Trophoblast cell (in vitro differentiated cells and primary cell): ENCODE measurements around the gene ACOT7.

Experiments
- DNase-seq, 2 donors: peaks; one replicate each; pipeline ENCODE4 v3.0.0-alpha.2; 2016
- H2AFZ ChIP-seq: 2 replicates; pipeline ENCODE4 v1.6.1; 2013; ENCODE audit warnings: low read length, moderate library complexity, mild to moderate bottlenecking; ENCODE audit not compliant: insufficient read depth, poor library complexity
- H2AK5ac ChIP-seq: 2 replicates; pipeline ENCODE4 v1.6.1; 2013; ENCODE audit warnings: mild to moderate bottlenecking, low read length
- H2BK120ac ChIP-seq: 2 replicates; pipeline ENCODE4 v1.6.1; 2013; ENCODE audit warnings: low read length, mild to moderate bottlenecking, moderate library complexity; ENCODE audit not compliant: insufficient read depth, poor library complexity
- H2BK12ac ChIP-seq: 2 replicates; pipeline ENCODE4 v1.6.1; 2013; ENCODE audit warnings: mild to moderate bottlenecking, low read length, moderate library complexity
- H2BK5ac ChIP-seq: 2 replicates; pipeline ENCODE4 v1.6.1; 2013; ENCODE audit warnings: low read length, low read depth, moderate library complexity, mild to moderate bottlenecking; ENCODE audit not compliant: poor library complexity
- H3K14ac ChIP-seq: 2 replicates; pipeline ENCODE4 v1.6.1; 2013; ENCODE audit warnings: mild to moderate bottlenecking, low read length
- H3K18ac ChIP-seq: 2 replicates; pipeline ENCODE4 v1.6.1; 2013; ENCODE audit warnings: mild to moderate bottlenecking, low read length
- H3K23ac ChIP-seq: 2 replicates; pipeline ENCODE4 v1.6.1; 2013; ENCODE audit warnings: low read length
- H3K27ac ChIP-seq: 2 replicates; pipeline ENCODE4 v1.5.1; 2013; ENCODE audit warnings: low read depth, mild to moderate bottlenecking, inconsistent platforms, low read length, moderate library complexity
- H3K27me3 ChIP-seq: 2 replicates; pipeline ENCODE4 v1.6.1; 2013; ENCODE audit warnings: inconsistent platforms, mild to moderate bottlenecking, low read length, moderate library complexity; ENCODE audit not compliant: insufficient read depth
- H3K36me3 ChIP-seq, 2 experiments: 1 replicate in 1 of 2; 2 replicates in 1 of 2; pipeline ENCODE4 v1.6.1; 2013; ENCODE audit warnings: low read length in 2 of 2, mild to moderate bottlenecking in 2 of 2, moderate library complexity in 1 of 2; ENCODE audit not compliant: insufficient read depth in 2 of 2, control insufficient read depth in 1 of 2
- H3K4ac ChIP-seq: 2 replicates; pipeline ENCODE4 v1.6.1; 2013; ENCODE audit warnings: low read depth, mild to moderate bottlenecking, low read length, moderate library complexity
- H3K4me1 ChIP-seq, 2 experiments: 1 replicate in 1 of 2; 2 replicates in 1 of 2; pipeline ENCODE4 v1.6.1; 2013; ENCODE audit warnings: low read length in 2 of 2, mild to moderate bottlenecking in 2 of 2, moderate library complexity in 1 of 2; ENCODE audit not compliant: insufficient read depth in 2 of 2, control insufficient read depth in 1 of 2
- H3K4me2 ChIP-seq: 2 replicates; pipeline ENCODE4 v1.6.1; 2013; ENCODE audit warnings: inconsistent platforms, mild to moderate bottlenecking, low read length, moderate library complexity
- H3K4me3 ChIP-seq: 2 replicates; pipeline ENCODE4 v1.5.1; 2013; ENCODE audit warnings: mild to moderate bottlenecking, low read depth, low read length, inconsistent platforms
- H3K79me1 ChIP-seq: one replicate; pipeline ENCODE4 v1.6.1; 2013; ENCODE audit warnings: low read length
- H3K79me2 ChIP-seq: 2 replicates; pipeline ENCODE4 v1.6.1; 2013; ENCODE audit warnings: low read length, mild to moderate bottlenecking; ENCODE audit not compliant: control insufficient read depth, insufficient read depth, poor library complexity
- H3K9ac ChIP-seq: 2 replicates; pipeline ENCODE4 v1.6.1; 2013; ENCODE audit warnings: mild to moderate bottlenecking, low read length
- H3K9me3 ChIP-seq: 2 replicates; pipeline ENCODE4 v1.6.1; 2013; ENCODE audit warnings: low read depth, mild to moderate bottlenecking, control low read depth, inconsistent platforms, low read length; ENCODE audit not compliant: insufficient read depth
- H4K12ac ChIP-seq: 2 replicates; pipeline ENCODE4 v1.6.1; 2013; ENCODE audit warnings: low read depth, mild to moderate bottlenecking, low read length, moderate library complexity
- H4K8ac ChIP-seq: 2 replicates; pipeline ENCODE4 v1.6.1; 2013; ENCODE audit warnings: low read depth, mild to moderate bottlenecking, low read length, moderate library complexity
- H4K91ac ChIP-seq: one replicate; pipeline ENCODE4 v1.6.1; 2013; ENCODE audit warnings: low read depth, mild to moderate bottlenecking, low read length, moderate library complexity
- WGBS: extraction: QIAGEN DNeasy Blood & Tissue Kit; methylation state at CpG from one replicate; pipeline ENCODE4 v1.1.7; 2013; ENCODE audit warnings: missing lambda C conversion rate; ENCODE audit not compliant: insufficient read length, insufficient coverage; ENCODE audit errors: extremely low coverage; 5-methylcytosine and 5-hydroxymethylcytosine counted together

The ACOT7 gene

DNA sequence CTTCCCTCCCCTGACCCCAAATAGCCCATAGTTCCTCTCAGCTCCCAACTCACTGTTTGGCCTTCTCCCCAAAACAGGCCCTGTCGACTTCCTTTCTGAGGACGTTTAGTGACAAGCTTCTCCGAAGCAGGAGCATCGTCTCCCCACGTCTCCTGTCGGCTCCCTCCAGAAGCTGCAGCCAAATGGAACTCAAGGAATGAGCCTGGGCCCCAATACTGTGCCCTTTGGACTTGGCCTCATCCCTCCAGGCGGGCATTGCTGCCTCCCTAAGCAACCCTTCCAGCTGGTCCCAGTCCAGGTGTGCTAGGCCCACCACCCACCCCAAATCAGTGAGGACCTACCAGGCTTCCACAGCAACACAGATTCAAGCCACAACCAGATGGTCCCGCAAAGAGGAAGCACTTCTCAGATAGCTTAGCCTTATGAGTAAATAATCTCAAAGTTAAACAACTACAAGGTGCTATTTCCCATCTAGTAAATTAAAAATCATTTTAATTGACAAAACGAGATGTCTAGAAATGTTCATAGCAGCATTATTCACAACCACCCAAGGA is 33.0 kb downstream of the ACOT7 start:
- H3K79me2 ChIP-seq, result peaks cover 1% of the 10 kb centered on the region
- no peak overlapping the region for H2BK5ac ChIP-seq
- H3K4ac ChIP-seq, result no peak overlapping the region
- no peak overlapping the region for H3K18ac ChIP-seq
- peak overlapping the region; percentile 20 for H4K91ac ChIP-seq
- H3K36me3 ChIP-seq, result no peaks in the 10 kb centered on the region
- H3K9me3 ChIP-seq, result peaks cover 3% of the 10 kb centered on the region
- no peak overlapping the region for H3K4me3 ChIP-seq
- no peak overlapping the region for H3K23ac ChIP-seq
- H3K14ac ChIP-seq, result no peak overlapping the region
- WGBS, result no CpG with 5 or more reads among the region's 9 CpGs
- H2AK5ac ChIP-seq, result no peak overlapping the region
- H4K12ac ChIP-seq, result no peak overlapping the region
- H2BK120ac ChIP-seq, result no peak overlapping the region
- H2AFZ ChIP-seq, result no peak overlapping the region
- no peaks in the 10 kb centered on the region for H3K27me3 ChIP-seq
- H3K79me1 ChIP-seq, result no peaks in the 10 kb centered on the region
- no peak overlapping the region for H3K4me2 ChIP-seq
- peaks cover 14 to 18% of the 10 kb centered on the region in 2 experiments for H3K4me1 ChIP-seq
- no peak for DNase-seq
- no peak overlapping the region for H3K27ac ChIP-seq
- no peak overlapping the region for H4K8ac ChIP-seq
- H2BK12ac ChIP-seq, result no peak overlapping the region
- no peak overlapping the region for H3K9ac ChIP-seq

DNA sequence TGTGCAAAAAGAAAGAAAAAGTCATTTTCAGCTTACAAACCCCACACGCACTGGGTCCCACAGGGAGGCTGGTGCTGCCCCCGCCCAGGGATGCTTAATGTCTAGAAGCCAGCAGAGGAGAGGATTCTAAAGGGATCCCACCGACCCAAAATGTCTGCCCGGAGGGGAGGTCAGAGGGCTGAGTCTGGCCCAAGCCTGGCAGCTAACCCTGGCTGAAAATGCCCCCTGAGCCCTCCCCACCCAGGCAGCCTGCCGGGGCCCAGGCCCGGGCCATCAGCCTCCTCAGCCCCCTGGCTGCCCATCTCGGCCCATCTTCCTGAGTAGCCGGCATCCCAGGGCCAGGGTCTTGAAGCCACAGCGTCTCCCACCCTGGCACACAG is 33.5 kb downstream of the ACOT7 start:
- no CpG with 5 or more reads among the region's 9 CpGs for WGBS
- DNase-seq, result no peak
- Histone ChIP-seq H2BK120ac (no peak overlapping the region), H3K27me3 (no peaks in the 10 kb centered on the region), H3K4me1 (peaks cover 14 to 18% of the 10 kb centered on the region in 2 experiments), H3K9me3 (peaks cover 3% of the 10 kb centered on the region), H3K79me2 (peaks cover 1% of the 10 kb centered on the region), H2AK5ac (no peak overlapping the region), H3K4me2 (no peak overlapping the region), H2BK12ac (no peak overlapping the region), H3K36me3 (no peaks in the 10 kb centered on the region), H4K8ac (no peak overlapping the region), H3K14ac (no peak overlapping the region), H2AFZ (no peak overlapping the region), H3K79me1 (no peaks in the 10 kb centered on the region), H3K9ac (no peak overlapping the region), H3K27ac (no peak overlapping the region), H3K18ac (no peak overlapping the region), H2BK5ac (no peak overlapping the region), H3K4ac (no peak overlapping the region), H4K91ac (peak overlapping the region; percentile 20), H3K23ac (no peak overlapping the region), H4K12ac (no peak overlapping the region), H3K4me3 (no peak overlapping the region)

DNA sequence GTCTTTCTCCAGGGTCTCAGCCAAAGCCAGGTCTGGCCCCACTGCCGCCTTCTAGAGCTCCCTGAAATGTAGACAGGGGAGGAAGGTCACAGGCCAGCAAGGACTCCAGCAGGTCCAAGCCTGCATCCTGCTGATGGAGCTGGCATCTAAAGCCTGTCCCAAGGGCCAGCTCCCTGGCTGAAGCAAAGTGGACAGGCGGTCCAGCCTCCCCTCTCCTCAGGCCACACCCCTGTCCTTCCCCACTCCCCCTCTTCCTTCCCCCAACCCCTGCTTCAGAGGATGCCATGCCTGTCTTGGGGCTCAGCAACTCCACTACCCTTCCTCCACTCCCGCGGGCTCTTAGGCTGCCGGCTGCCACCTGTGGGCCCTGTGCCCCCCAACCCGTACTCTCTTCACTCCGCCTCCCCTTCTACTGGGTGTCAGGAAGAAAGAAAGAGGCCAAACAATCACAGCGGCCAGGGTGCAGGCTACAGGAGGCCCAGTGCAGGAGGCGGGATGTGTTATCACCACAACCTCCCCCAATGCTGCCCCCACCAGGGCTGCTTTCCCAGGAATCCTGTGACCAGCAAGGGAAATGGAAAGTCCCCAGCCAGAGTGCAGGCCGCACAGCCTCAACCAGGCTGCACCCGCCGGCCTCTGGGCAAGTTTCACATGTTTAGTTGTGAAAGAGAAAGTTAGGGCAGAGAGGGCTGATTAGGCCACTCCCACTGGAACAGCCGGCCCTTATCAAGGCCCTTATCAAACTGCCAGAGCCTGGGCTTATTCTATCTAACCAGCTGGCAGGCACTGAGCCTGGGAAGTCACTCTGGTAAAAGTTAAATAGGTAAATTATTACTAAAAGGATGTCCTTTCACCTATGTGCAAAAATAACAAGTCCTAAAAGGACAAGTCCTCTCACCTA is 34.1 kb downstream of the ACOT7 start:
- peak overlapping the region; percentile 9 for H2AK5ac ChIP-seq
- peak overlapping the region; percentile 43 for H3K18ac ChIP-seq
- no peak overlapping the region for H3K14ac ChIP-seq
- peaks cover 14 to 15% of the 10 kb centered on the region in 2 experiments for H3K4me1 ChIP-seq
- no peak overlapping the region for H2BK120ac ChIP-seq
- no peak overlapping the region for H3K27ac ChIP-seq
- H3K4me2 ChIP-seq, result no peak overlapping the region
- H2BK5ac ChIP-seq, result no peak overlapping the region
- peak overlapping the region; percentile 50 for H2AFZ ChIP-seq
- H3K79me2 ChIP-seq, result peaks cover 1% of the 10 kb centered on the region
- H3K36me3 ChIP-seq, result no peaks in the 10 kb centered on the region
- no peaks in the 10 kb centered on the region for H3K79me1 ChIP-seq
- no CpG with 5 or more reads among the region's 13 CpGs for WGBS
- H3K27me3 ChIP-seq, result no peaks in the 10 kb centered on the region
- no peak overlapping the region for H4K12ac ChIP-seq
- H3K23ac ChIP-seq, result no peak overlapping the region
- H3K4ac ChIP-seq, result no peak overlapping the region
- H3K4me3 ChIP-seq, result no peak overlapping the region
- no peak overlapping the region for H3K9ac ChIP-seq
- peak overlapping the region; percentile 32 for H4K8ac ChIP-seq
- H3K9me3 ChIP-seq, result peaks cover 3% of the 10 kb centered on the region
- peak overlapping the region; percentile 30 for H4K91ac ChIP-seq
- peak; percentile 66 to 84 for DNase-seq
- no peak overlapping the region for H2BK12ac ChIP-seq

DNA sequence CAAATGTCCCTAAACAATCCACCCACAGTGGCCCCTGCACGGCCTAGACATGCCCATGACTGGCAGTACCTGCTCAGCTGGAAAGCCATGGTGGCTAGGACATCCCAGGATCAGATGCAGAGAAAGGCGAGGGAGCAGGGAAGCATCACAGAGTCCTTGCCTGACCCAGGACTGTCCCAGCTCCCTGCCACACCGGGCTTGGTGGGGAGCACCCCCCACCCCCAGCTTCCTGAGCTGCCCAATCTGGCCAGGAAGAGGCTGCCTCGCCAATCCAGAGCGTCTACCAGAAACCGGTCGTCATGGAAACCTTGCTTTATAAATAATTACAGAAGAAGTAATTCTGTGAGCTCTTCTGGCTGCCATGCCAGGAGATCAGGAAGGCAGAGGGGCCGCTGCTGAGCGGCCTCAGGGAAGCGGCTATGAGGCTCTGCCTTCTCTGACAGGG is 34.8 kb downstream of the ACOT7 start:
- H4K12ac ChIP-seq, result no peak overlapping the region
- no peak overlapping the region for H2AFZ ChIP-seq
- H3K18ac ChIP-seq, result no peak overlapping the region
- H4K91ac ChIP-seq, result peak overlapping the region; percentile 1
- no peaks in the 10 kb centered on the region for H3K36me3 ChIP-seq
- DNase-seq, result no peak
- no peak overlapping the region for H4K8ac ChIP-seq
- H3K4me1 ChIP-seq, result peaks cover 14 to 20% of the 10 kb centered on the region in 2 experiments
- H2BK120ac ChIP-seq, result no peak overlapping the region
- WGBS, result no CpG with 5 or more reads among the region's 10 CpGs
- H3K14ac ChIP-seq, result no peak overlapping the region
- no peak overlapping the region for H3K4me2 ChIP-seq
- no peak overlapping the region for H3K23ac ChIP-seq
- H3K27ac ChIP-seq, result no peak overlapping the region
- peaks cover 3% of the 10 kb centered on the region for H3K9me3 ChIP-seq
- H3K4ac ChIP-seq, result no peak overlapping the region
- no peaks in the 10 kb centered on the region for H3K27me3 ChIP-seq
- H3K9ac ChIP-seq, result no peak overlapping the region
- no peak overlapping the region for H2AK5ac ChIP-seq
- no peak overlapping the region for H2BK5ac ChIP-seq
- H3K79me1 ChIP-seq, result no peaks in the 10 kb centered on the region
- no peak overlapping the region for H3K4me3 ChIP-seq
- H3K79me2 ChIP-seq, result peaks cover 1% of the 10 kb centered on the region
- H2BK12ac ChIP-seq, result no peak overlapping the region
